Left cardiac atrium (tissue), 4 donors: ENCODE data around the gene SLC9A8. TPM values are rescaled to one million over a fixed set of nuclear protein-coding genes. Genes with fewer than 3 reads are reported as not detected.

ENCODE experiments used
- ATAC-seq, 2 donors: fragments of 200-7000 bp; cut with Tn5 transposase; one replicate each; pipeline ENCODE4 v1.9.1; 2020; ENCODE audit warnings: mild to moderate bottlenecking in 2 of 2, moderate library complexity in 2 of 2
- DNase-seq: peaks from one replicate; pipeline ENCODE4 v3.0.0-alpha.2; 2020
- intact Hi-C, 2 donors: fragments of 100-400 bp; cut with DNase I; formaldehyde crosslinking; loops; one replicate each; pipeline versions ENCODE4 v1.14.1 to v1.15.1; 2022 to 2023
- total RNA-seq, 2 donors: library from RNA; stranded (reverse); fragmentation: NEBNext Ultra II Directional; extraction: Animal tissue kit (Norgen Biotek cat#: 25700); gene quantifications; one replicate each; pipeline ENCODE4 v1.2.1, GENCODE V29; 2021
- donor health status: DM: no; HTN: yes; CAD: no.
- donor health status: DM: no; HTN: yes; CAD: no; lungs with severe emphysema.
- donor health status: DM: yes; HTN: yes; CAD: no.
- donor health status: Dilated cardiomyopathy.

The SLC9A8 gene
- total RNA-seq, 2 donors from 2014 or later, result 6.4 to 6.5 TPM

DNA sequence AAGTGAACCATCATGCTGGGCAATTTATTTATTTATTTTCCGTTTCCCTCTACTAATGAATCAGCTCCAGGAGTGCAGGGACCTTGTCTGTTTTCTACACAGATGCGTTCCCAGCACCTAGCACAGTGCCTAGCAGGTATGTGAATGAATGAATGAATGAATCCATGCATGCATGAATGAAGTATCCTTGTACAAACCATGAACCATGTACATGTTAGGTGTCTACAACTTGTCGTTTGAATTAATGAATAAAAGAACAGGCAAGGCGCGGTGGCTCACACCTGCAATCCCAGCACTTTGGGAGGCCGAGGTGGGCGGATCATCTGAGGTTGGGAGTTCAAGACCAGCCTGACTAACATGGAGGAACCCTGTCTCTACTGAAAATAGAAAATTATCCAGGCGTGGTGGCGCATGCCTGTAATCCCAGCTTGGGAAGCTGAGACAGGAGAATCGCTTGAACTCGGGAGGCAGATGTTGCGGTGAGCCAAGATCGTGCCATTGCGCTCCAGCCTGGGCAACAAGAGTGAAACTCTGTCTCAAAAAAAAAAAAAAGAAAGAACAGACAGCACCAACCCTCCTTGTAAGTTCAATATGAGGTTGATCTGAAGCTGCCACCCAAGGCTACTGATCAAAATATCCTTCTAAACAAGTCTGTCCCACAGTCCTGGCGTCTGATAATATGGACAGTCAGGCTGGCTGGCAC, 27.3 kb upstream of the SLC9A8 start:
- ATAC-seq (no peak), DNase-seq (no peak)
- intact Hi-C loops, result no loop called here

DNA sequence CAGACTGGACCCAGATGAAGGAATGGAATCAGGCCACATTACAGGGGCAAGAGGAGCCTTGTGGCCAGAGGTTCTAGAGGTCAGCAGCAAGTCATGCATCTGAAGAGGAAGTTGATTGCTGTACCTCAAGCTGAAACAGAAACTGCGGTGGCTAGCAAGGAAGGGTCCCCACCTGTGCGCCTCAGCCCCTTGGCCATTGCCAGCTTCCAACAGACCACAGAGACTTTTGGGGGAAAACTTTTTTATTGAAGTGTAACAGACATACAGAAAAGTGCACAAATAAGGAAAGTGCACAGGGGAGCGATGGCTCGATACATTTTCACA, 26.8 kb upstream of the SLC9A8 start:
- DNase-seq, result no peak
- no peak for ATAC-seq
- intact Hi-C loops, result no loop called here

DNA sequence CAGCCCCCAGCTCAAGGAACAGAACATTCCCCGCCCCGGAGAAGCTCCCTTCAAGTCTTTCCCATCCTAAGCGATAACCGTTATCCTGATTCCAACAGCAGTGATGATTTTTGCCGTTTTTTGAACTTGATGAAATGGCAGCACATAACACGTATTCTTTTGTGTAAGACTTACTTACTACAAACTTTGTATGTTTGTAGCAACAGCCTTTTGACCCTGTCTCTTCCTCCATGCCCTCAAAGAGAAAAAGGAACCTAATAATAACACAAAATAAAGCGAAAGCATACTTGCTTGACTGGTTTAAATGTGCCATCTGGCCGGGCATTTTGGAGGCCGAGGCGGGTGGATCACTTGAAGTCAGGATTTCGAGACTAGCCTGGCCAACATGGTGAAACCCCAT, 26.4 kb upstream of the SLC9A8 start:
- intact Hi-C loops, result no loop called here
- no peak for ATAC-seq

DNA sequence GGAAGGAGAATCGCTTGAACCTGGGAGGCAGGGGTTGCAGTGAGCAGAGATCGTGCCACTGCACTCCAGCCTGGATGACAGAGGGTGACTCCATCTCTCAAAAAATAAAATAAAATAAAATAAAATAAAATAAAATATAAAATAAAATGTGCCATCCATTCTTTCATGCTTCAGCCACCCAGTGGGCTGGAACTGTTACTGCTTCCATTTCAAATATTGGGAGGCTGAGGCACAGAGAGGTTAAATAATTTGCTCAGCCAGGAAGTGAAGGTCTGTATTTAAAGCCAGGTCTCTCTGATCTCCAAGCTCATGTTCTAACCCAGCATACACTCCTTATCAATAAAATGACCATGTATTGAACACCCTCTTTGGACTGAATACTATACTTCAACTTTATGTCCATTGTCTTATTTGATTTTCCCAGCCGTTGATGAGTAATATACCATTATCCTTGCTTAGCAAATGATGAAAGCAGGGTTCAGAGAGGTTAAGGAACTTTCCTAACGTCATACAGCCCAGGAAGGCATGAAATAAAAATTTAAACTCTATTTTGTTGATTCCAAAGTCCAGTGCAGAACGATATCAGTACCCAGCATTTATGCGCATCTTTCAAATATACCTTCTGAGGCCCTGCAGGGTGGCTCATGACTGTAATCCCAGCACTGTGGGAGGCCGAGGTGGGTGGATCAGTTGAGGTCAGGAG, 25.8 kb upstream of the SLC9A8 start:
- intact Hi-C loops, result no loop called here
- no peak for DNase-seq

More for the DNA sequence above, 26.4 kb upstream of the SLC9A8 start:
- DNase-seq, result no peak

DNA sequence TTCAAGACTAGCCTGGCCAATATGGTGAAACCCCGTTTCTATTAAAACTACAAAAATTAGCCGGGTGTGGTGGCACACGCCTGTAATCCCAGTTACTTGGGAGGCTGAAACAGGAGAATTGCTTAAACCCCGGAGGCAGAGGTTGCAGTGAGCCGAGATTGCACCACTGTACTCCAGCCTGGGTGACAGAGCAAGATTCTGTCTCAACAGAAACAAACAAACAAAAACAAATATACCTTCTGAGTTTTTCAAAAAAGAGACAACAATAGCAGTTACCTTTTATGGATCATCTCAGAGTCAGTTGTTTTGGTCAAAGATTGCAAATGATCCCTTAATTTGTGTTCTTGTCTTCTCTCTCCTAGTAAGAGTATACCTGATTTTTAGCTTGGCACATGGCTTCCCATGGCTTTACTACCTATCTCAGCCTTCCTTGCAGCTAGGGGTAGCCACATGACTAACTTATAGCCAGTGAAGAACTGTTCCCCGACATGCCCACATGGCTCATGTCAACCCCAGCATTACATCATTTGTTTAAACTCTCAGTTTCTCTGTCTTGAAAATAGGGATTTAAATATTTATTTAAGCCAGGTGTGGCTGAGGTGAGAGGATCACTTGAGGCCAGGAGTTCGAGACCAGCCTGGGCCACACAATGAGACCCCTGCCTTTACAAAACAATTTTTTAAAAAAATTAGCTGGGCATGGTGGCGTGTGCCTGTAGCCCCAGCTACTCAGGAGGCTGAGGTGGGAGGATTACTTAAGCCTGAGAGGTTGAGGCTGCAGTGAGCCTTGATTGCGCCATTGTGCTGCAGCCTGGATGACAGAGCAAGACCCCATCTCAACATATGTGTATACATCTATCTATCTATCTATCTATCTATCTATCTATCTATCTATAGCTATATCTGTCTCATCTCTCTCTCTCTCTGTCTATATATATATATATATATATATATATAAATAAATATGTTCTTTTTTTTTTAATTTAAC, 25.0 kb upstream of the SLC9A8 start:
- DNase-seq (no peak), ATAC-seq (no peak)
- intact Hi-C loops, result no loop called here

More for the DNA sequence above, 25.8 kb upstream of the SLC9A8 start:
- no peak for ATAC-seq

DNA sequence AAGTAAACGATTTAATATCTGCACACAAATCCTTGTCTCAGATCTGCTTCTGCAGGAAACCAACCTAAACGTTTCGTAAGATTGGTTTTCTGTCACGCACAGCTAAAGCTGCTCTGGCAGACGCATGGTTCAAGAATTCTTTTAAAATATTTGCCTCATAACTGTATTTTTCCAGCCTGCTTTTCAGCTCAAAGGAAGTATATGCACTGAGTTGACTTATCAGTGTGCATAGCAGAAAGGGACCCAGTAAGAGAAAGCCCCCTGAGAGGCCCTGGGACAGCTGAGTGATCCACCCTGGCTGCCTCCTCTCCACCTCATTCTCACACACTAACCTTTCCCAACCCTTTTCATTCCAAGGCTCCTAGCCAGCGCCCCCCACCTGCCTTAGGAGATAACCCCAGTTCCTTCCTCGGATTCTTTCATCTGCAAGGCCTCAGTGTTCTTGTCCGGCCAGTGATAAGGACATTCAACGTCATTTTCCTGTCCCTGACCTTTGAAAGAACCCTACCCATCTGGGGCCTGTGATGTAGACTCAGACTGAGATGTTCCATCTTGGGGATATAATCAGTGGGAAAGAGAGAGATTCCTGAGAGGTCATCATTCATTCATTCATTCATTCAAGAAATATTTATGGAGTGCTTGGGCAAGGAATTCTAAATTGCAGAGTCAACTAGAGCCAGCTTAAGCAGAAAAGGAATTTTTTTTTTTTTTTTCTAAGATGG, 22.4 kb upstream of the SLC9A8 start:
- peak; percentile 53 to 78 for ATAC-seq
- intact Hi-C loops, result no loop called here
- DNase-seq, result peak; percentile 76

DNA sequence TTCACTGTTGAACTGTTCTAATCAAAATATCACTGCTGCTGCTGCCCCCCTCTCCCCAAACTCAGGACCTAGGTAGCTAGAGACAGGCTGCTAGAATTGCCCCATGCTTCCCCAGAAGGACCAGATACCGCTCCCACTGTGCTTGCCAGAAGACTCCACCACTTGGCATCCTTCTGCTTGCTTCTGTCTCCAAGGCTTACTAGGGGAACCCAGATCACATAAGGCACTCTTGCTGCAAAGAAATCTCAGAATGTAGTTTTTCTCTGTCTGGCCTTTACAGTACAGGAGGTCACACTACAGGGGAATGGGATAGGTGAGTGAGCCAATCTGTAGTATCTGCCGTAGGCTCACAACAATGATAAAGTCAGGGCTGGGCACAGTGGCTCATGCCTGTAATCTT, 21.5 kb upstream of the SLC9A8 start:
- DNase-seq (no peak), ATAC-seq (no peak)
- intact Hi-C loops, result no loop called here

DNA sequence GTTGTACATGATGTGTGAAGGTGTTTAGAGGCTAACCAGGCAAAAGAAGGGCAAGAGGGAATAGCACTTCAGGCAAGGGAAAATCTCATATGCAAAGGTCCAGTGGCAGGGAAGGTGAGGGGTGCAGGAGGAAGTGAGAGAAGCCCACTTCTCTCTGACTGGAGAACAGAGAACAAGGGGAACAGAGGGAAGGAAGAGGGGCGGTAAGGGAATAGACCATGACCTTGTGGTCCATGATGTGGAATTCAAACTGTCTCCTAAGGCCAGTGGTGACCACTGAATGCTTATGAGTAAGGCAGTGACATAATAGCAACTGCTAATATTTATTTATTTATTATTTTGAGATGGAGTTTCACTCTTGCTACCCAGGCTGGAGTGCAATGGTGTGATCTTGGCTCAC, 20.6 kb upstream of the SLC9A8 start:
- intact Hi-C loops, result no loop called here
- DNase-seq (no peak), ATAC-seq (no peak)

DNA sequence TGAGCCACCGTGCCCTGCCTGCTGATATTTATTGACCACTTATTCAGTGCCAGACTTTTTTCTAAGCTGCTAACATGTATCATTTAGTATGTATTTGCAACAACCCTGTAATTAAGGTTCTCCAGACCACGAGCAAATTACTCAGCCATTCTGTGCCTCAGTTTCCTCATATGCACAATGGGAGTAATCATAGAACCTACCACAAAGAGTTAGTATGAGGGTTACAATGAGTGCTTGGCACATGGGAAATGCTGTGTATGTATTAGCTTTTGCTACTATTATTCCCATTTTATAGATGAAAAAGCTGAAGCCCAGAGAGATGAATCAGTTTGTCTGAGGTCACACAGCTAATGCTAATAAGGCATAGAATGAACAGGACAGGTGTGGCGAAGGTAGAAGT, 20.0 kb upstream of the SLC9A8 start:
- DNase-seq (no peak), ATAC-seq (no peak)
- intact Hi-C loops, result no loop called here

DNA sequence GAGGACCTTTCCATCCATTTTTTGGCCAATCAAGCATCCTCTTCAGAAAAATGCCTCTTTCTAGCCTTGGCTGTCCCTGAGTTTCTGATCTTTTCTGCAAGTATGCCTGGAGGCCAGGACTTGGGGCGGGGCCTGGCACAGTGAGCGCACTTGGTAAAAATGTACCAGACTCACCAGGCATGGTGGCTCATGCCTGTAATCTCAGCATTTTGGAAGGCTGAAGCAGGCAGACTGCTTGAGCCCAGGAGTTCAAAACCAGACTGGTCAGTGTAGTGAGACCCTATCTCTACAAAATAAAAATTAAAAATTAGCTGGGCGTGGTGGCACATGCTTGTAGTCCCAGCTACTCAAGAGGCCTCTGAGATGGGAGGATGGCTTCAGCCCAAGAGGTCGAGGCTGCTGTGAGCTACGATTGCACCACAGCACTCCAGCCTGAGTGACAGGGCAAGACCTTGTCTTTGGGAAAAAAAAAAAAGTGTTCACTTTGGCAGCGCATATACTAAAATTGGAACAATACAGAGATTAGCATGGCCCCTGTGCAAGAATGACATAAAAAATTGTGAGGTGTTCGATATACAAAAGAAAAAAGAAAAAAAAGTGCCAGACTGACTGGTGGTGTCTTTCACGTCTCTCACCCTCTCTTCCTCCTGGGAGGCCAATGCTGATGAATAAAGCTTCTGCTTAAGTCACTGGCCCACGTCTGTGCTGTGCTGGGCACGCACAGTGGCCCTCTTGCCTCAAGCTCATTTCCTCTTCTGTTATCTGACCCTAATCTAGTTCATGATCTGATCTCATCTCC, 18.1 kb upstream of the SLC9A8 start:
- intact Hi-C loops, result no loop called here
- ATAC-seq (peak in 1 of 2 donors; percentile 59), DNase-seq (no peak)

DNA sequence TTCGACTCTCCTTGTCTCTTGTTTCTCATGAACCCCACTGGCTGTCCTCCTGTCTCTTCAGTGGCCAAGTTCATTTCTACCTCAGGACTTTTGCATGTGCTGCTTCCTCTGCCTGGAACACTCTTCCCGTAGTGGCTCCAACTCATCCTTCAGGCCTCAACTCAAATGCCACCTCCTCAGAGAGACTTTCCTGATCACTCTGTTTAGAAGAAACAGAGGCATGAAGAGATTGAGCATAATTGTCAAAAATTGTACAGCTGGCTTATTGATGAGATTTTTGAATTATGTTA, 17.5 kb upstream of the SLC9A8 start:
- no peak for DNase-seq
- ATAC-seq, result no peak
- intact Hi-C loops, result no loop called here

DNA sequence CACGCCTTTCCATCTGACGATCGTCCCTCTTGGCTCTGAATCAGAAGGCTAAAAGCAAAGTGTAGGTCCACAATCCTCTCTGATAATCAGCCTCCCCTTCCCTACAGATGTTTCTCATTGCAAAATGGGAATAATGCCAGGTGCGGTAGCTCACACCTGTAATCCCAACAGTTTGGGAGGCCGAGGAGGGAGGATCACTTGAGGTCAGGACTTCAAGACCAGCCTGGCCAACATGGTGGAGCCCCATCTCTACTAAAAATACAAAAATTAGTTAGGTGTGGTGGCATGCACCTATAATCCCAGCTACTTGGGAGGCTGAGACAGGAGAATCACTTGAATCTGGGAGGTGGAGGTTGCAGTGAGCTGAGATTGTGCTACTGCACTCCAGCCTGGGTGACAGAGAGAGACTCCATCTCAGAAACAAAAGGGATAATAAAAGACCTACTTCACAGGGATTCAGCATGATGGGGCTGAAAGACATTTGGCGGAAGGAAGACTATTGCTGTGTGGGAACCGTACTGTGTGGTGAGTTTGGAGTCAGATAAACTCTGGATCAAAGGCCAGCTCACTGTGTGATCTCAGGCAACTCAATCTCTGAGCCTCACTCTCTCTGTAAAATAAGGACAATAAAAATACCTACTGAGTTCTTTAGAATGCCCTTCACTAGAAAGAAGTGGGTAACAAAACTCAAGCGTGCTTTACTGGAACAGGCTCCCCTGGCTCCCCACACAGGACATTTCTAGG, 15.9 kb upstream of the SLC9A8 start:
- intact Hi-C loops, result no loop called here
- no peak for ATAC-seq
- no peak for DNase-seq

DNA sequence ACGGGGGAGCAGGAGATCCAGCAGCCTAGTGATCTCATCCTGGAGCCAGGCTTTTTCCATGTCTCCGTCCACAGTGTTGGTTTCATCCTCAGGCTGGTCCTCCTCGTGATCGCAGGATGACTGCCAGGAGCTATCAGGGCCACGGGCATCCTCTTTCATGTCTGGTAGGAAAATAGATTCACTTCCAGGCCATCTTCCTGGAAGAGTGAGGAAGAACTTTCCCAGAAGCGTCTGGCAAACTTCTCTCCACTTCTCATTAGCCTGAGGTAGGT, 15.3 kb upstream of the SLC9A8 start:
- intact Hi-C loops, result no loop called here
- peak; percentile 28 for DNase-seq
- ATAC-seq, result no peak

DNA sequence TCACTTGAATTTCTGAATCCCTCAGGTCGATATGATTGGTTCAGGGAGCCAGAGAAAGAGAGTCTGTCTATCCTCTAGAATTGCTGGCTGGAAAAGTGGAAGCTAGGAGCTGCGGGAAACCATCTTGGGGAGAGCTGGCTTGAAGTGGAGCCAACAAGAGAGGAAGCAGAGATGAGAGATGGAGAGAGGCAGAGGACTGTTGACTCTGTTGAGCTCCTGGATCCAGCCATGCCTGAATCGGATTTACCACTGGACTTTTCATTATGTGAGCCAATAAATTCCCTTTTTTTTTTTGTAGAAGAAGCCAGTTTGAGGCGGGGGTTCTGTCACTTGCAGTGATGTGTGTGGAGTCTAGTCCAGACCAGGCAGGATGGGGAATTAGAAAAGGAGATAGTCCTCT, 13.9 kb upstream of the SLC9A8 start:
- no peak for DNase-seq
- ATAC-seq, result no peak
- intact Hi-C loops, result no loop called here

DNA sequence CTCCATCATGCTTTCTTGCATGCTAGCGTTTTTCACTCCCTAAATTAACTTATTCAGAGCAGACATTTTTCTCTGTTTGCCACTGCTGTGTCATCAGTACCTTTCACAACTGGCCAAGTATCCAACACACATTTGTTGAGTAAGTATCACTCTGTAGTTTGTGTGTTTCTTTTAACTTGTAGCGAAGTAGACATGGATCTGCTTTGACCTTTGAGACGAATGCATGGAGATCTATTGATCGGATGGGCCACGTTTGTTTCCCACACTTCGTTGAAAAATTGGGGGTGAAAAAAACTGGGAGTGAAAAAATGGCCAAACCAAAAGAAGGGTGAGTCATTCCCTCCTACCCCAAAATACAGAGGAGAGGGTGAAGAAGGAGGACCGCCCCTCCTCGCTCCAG, 12.9 kb upstream of the SLC9A8 start:
- ATAC-seq, result no peak
- intact Hi-C loops, result loop anchor here in 1 of 2 donors (10.0 kb wide), 1 partner anchor 185 kb away; no protein-coding TSS in a partner anchor
- no peak for DNase-seq

DNA sequence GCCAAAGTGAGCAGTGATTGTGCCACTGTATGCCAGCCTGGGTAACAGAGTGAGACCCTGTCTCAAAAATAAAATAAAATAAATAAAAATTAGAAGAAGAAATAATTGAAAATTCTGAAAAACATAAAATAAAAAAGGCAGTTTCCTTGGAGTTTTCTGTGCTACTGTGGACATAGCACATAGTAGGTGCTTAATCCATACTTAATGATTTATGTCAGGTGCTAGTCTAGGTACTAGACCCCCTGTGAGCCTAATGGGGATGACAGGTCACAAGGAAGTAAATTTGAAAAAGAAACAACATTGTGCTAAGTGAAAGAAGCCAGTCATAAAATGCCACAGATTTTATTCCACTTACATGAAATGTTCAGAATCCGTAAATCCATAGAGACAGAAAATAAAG, 9.2 kb upstream of the SLC9A8 start:
- intact Hi-C loops, result loop anchor here in 1 of 2 donors (10.0 kb wide), 1 partner anchor 189 kb away; no protein-coding TSS in a partner anchor
- DNase-seq (no peak), ATAC-seq (no peak)

DNA sequence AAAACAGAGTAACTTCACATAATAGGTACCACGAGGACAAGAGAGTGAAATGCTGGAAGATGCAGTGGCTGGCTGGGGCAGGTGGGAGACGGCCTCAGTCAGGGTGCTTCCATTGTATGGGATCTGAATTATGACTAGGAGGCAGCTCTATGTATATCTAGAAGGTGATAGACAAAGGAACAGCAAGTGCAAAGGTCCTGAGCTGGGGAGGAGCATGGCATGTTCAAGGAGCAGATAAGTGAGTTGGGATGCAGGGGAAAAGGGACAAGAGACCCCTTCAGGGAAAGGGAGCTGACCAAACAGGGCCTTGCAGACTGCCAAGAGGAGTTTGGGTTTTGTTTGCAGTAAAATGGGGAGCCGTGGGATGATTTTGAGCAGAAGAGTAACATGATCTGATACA, 8.3 kb upstream of the SLC9A8 start:
- intact Hi-C loops, result loop anchor here in 1 of 2 donors (10.0 kb wide), 1 partner anchor 190 kb away; no protein-coding TSS in a partner anchor
- DNase-seq (no peak), ATAC-seq (no peak)
